Lower leg skin (tissue), 3 donors: ENCODE measurements around the gene ELMOD3.

Experiments
- CTCF ChIP-seq, 3 donors: fragments of 450-650 bp; IDR thresholded peaks; one replicate each; pipeline ENCODE4 v1.5.1; 2016; ENCODE audit warnings: antibody characterized with exemption in 3 of 3, mild to moderate bottlenecking in 3 of 3, moderate library complexity in 2 of 3
- POLR2A ChIP-seq, 2 donors: fragments of 450-650 bp; IDR thresholded peaks; one replicate each; pipeline ENCODE4 v1.6.1; 2016 to 2017; ENCODE audit warnings: antibody characterized with exemption in 2 of 2, mild to moderate bottlenecking in 1 of 2, moderate library complexity in 1 of 2

GRCh38 chr2:85377083-85377482, 22.5 kb downstream of the ELMOD3 start:
- TF ChIP-seq CTCF (IDR thresholded peaks at IDR 0.05), result no peak
- no peak for TF ChIP-seq POLR2A (IDR thresholded peaks at IDR 0.05)
